ENCODE results near the gene TNF.

The TNF gene

GRCh38 chr6:31579119-31579505 is 3.7 kb downstream of the TNF start:
- Histone ChIP-seq H3K27me3 (ENCODE audit: control insufficient read depth, low read length) (peaks cover 74% of the 10 kb centered on the region), H3K79me2 (ENCODE audit: control insufficient read depth, low read length) (no peaks in the 10 kb centered on the region), H3K9me2 (replicated peaks; ENCODE audit: control insufficient read depth, low read length) (no peaks in the 10 kb centered on the region), H3K4me3 (ENCODE audit: low read length) (no peak overlapping the region), H4K20me1 (ENCODE audit: control insufficient read depth, insufficient read depth, low read depth, low read length) (no peaks in the 10 kb centered on the region), H3K36me3 (ENCODE audit: control insufficient read depth, low read length) (no peaks in the 10 kb centered on the region), H3F3A (ENCODE audit: control insufficient read depth, insufficient read depth) (peaks cover 3% of the 10 kb centered on the region; the same call in 1 of the 2 replicates), H3K27ac (ENCODE audit: low read depth, low read length) (no peak overlapping the region), H3K4me2 (ENCODE audit: low read length) (no peak overlapping the region), H3K4me1 (ENCODE audit: control insufficient read depth, low read length) (peaks cover 60% of the 10 kb centered on the region), H3K9me3 (ENCODE audit: control insufficient read depth, insufficient read depth, low read length) (no peaks in the 10 kb centered on the region)
- no peak for TF ChIP-seq CTCF (IDR thresholded peaks at IDR 0.05; ENCODE audit: low read depth, low read length, poor library complexity, severe bottlenecking)
- no peak for TF ChIP-seq EZH2phosphoT487 (IDR thresholded peaks at IDR 0.05; ENCODE audit: borderline replicate concordance, low read length)

- Histone ChIP-seq H3K36me3 (ENCODE audit: control insufficient read depth, low read length) (no peaks in the 10 kb centered on the region), H4K20me1 (ENCODE audit: control insufficient read depth, insufficient read depth, low read depth, low read length) (no peaks in the 10 kb centered on the region), H3K9me2 (replicated peaks; ENCODE audit: control insufficient read depth, low read length) (no peaks in the 10 kb centered on the region), H3K4me2 (ENCODE audit: low read length) (peak overlapping the region; percentile 92), H3K4me3 (ENCODE audit: low read length) (peak overlapping the region; percentile 84; the same call in 1 of the 2 replicates), H3K27me3 (ENCODE audit: control insufficient read depth, low read length) (peaks cover 67% of the 10 kb centered on the region), H3K4me1 (ENCODE audit: control insufficient read depth, low read length) (peaks cover 62% of the 10 kb centered on the region), H3F3A (ENCODE audit: control insufficient read depth, insufficient read depth) (peaks cover 5% of the 10 kb centered on the region), H3K9me3 (ENCODE audit: control insufficient read depth, insufficient read depth, low read length) (no peaks in the 10 kb centered on the region), H3K27ac (ENCODE audit: low read depth, low read length) (no peak overlapping the region), H3K79me2 (ENCODE audit: control insufficient read depth, low read length) (no peaks in the 10 kb centered on the region)
- TF ChIP-seq CTCF (IDR thresholded peaks at IDR 0.05; ENCODE audit: low read depth, low read length, poor library complexity, severe bottlenecking) (no peak), EZH2phosphoT487 (IDR thresholded peaks at IDR 0.05; ENCODE audit: borderline replicate concordance, low read length) (no peak)
These were observed 4.4 kb downstream of the TNF start for GRCh38 chr6:31579546-31580437.

GRCh38 chr6:31580438-31580740 is 5.0 kb downstream of the TNF start:
- no peaks in the 10 kb centered on the region for H3K79me2 ChIP-seq (ENCODE audit: control insufficient read depth, low read length)
- no peaks in the 10 kb centered on the region for H3K9me2 ChIP-seq (replicated peaks; ENCODE audit: control insufficient read depth, low read length)
- H3K4me1 ChIP-seq (ENCODE audit: control insufficient read depth, low read length) = peaks cover 62% of the 10 kb centered on the region
- no peak overlapping the region for H3K27ac ChIP-seq (ENCODE audit: low read depth, low read length)
- H3K36me3 ChIP-seq (ENCODE audit: control insufficient read depth, low read length) = no peaks in the 10 kb centered on the region
- peaks cover 9% of the 10 kb centered on the region for H3F3A ChIP-seq (ENCODE audit: control insufficient read depth, insufficient read depth)
- TF ChIP-seq CTCF (IDR thresholded peaks at IDR 0.05; ENCODE audit: low read depth, low read length, poor library complexity, severe bottlenecking) (no peak), EZH2phosphoT487 (IDR thresholded peaks at IDR 0.05; ENCODE audit: borderline replicate concordance, low read length) (no peak)
- H4K20me1 ChIP-seq (ENCODE audit: control insufficient read depth, insufficient read depth, low read depth, low read length) = no peaks in the 10 kb centered on the region
- H3K4me3 ChIP-seq (ENCODE audit: low read length) = peak overlapping the region; percentile 84
- H3K27me3 ChIP-seq (ENCODE audit: control insufficient read depth, low read length) = peaks cover 61% of the 10 kb centered on the region
- H3K4me2 ChIP-seq (ENCODE audit: low read length) = peak overlapping the region; percentile 92
- H3K9me3 ChIP-seq (ENCODE audit: control insufficient read depth, insufficient read depth, low read length) = no peaks in the 10 kb centered on the region
